Ureter (tissue), 1 donor: ENCODE results near the gene DYNC1LI1. TPM values are rescaled to one million over a fixed set of nuclear protein-coding genes. Genes with fewer than 3 reads are reported as not detected.

ENCODE experiments used
- DNase-seq: peaks from one replicate; pipeline ENCODE4 v3.0.0-alpha.2; 2020; ENCODE audit warnings: low spot score
- total RNA-seq: library from RNA; stranded (reverse); gene quantifications from one replicate; pipeline ENCODE4 v1.2.4, GENCODE V29; 2023
- donor health status: DM: yes; HTN: yes; CAD: no.

DYNC1LI1 gene
- 26.2 TPM for total RNA-seq

- DNase-seq: peak; percentile 95
These were observed at the start of gene DYNC1LI1 for GRCh38 chr3:32570421-32571191. DYNC1LI1 (minus strand) TSS chr3:32570858; CDS start chr3:32570770, 88 bp downstream.

- no peak for DNase-seq
These were observed 48.7 kb upstream of the DYNC1LI1 start for GRCh38 chr3:32619395-32619794.

DNA sequence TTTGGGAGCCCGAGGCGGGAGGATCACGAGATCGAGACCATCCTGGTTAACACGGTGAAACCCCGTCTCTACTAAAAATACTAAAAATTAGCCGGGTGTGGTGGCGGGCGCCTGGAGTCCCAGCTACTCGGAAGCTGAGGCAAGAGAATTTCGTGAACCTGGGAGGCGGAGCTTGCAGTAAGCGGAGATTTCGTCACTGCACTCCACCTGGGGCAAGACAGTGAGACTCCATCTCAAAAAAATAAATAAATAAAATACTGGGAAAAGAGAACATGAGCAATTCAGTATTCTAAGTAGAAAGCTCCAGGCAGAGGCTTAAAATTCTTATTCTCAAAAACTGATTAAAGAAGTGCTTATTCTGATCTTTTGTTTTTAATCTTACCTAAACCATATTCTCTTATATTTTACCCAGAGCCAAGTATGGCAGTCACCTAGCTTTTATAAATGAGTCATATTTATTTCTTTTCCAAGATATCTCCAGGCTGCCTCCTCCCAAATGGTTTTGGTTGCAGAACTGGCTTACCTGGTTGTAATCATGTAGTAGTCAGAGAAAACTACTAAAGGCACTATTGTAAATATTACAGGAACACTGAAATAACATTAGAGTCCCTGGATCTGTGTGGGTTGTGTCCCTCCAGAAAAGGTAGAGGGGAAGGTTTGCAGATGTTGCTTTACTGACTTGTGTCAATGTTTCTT, 45.8 kb upstream of the DYNC1LI1 start:
- no peak for DNase-seq

- no peak for DNase-seq
These were observed 44.3 kb upstream of the DYNC1LI1 start for GRCh38 chr3:32614956-32615355.

DNA sequence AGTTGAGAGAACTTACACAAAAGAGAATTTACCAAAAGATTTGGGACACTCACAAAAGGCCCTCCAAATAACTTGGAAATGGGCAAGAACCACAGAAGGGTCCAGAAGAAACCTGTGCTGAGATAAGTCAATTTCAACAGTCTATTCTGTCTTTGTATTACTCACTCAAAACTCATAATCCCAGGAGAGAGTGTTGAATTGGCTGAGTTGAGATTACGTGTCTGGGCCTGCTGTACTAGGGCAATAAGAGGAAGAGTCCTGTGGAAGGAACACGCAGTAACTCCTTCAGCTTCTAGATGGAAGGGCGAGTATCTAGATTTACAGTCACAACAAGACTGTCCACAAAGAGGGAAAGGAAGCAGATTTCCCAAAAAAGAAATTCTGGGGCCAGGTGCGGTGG, 42.5 kb upstream of the DYNC1LI1 start:
- DNase-seq: no peak

- no peak for DNase-seq
These were observed 41.9 kb upstream of the DYNC1LI1 start for GRCh38 chr3:32612547-32612946.

DNA sequence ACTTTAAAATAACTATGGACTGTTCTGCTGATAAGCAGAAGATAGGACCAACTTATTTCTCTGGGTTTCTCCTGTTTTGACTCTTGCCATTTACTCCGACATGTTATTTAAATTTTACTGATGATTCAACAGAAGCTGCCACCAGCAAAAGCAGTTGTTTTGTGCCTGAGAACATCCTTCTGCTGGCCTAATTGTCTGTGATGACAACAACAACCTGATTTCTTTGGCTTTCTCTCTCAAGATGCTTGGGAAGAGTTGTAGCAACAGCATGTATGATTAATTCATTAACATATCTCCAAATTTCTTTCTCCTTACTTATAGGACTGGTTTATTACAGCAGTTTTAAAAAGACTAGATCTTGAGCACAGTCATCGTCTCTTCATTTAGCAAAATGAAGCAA, 36.9 kb upstream of the DYNC1LI1 start:
- DNase-seq: no peak

GRCh38 chr3:32606960-32607359, 36.3 kb upstream of the DYNC1LI1 start:
- no peak for DNase-seq

DNA sequence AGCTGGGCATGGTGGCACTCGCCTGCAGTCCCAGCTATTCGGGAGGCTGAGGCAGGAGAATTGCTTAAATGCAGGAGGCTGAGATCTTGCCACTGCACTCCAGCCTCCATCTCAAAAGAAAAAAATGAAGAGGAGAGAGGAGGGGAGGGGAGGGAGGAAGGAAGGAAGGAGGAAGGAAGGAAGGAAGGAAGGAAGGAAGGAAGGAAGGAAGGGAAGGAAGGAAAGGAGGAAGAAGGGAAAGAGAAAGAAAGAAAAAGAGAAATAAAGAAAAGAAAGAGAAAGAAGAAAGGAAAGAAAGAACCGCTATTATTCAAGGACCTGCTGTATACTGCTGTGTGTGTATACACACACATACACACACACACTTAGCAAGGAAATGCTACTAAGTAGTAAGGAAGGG, 35.6 kb upstream of the DYNC1LI1 start:
- DNase-seq: no peak

- no peak for DNase-seq
These were observed 32.4 kb upstream of the DYNC1LI1 start for GRCh38 chr3:32603064-32603463.

DNA sequence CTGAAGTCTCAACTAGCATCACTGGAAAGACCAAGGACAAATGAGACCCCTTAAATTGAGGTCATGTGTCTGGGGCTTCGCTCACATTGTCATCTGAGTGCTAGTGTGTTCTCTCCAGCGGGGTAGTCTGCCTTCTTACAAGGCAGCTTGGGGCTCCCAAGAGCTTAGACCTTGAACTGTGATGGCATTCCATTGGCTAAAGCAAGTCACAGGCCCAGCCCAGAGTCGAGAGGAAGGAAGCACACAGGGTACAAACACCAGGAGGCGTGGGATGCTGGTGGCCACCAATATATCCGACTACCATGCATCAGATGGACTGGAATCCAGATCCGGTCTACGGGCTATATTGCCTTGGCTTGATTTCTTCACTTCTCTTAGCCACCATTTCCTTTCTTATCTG, 31.5 kb upstream of the DYNC1LI1 start:
- DNase-seq: no peak

GRCh38 chr3:32601722-32602121, 31.1 kb upstream of the DYNC1LI1 start:
- no peak for DNase-seq

DNA sequence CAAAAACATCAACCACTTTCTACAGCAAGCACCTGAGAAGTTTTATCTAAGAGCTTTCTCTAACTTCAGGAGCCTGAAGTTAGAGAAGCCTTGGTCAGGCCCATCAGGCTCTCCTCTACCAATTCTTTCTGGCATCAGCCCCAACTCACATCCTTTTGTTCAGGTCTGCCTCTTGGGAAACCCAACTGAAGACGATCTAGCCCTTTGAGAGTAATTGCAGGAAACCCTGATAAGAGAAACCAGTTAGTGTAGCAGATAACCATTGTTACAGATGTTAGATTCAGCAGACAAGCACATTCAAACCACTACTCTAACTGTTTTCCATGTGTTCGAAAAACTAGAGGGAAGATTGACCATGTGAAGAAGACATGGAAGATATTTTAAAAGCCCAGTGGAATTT, 27.0 kb upstream of the DYNC1LI1 start:
- DNase-seq: no peak

- DNase-seq: no peak
These were observed 26.3 kb upstream of the DYNC1LI1 start for GRCh38 chr3:32596909-32597369.

DNA sequence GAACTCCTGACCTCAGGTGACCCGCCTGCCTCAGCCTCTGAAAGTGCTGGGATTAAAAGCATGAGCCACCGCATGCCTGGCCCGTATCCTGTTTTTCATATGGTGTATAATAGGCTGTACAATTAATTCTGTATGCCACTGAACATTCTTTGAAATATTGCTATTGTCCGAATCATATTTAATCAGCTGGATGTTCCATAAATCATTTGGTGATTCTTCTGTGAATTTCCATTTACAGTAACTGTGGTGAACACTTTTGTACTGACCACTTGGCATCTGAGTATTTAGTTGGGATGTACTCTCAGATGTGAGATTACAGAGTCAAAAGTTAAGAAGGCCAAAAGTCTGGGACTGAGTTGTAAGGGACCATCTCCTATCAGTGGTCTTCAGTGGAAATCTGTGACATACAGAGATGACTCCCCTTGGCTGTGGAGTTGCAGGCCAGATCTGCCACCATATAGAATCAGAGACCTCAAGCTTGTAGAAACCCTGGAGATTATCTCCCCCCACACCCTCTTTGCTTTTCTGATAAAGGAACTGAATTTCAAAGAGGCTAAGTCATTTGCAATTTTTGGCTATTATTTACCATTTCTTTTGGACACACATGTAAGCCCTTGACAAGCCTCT, 25.7 kb upstream of the DYNC1LI1 start:
- DNase-seq: no peak

DNA sequence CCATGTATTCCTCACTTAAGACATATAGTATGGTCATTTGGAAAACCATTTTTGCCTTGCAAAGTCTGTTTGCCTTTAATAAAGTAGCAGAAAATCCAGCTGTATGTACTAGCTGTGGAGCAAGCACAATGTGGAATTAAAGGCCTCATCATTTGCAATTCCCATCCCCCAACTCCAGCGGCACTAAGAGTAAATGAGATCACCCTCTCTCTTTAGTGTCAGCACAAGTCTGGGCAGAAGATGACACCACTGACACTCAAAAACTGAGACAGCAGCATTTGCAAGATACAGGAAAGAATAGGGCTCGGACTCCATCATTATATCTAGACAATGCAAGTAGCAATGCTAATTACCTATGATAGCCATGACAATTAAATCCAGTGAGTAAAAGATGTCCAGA, 24.7 kb upstream of the DYNC1LI1 start:
- DNase-seq: no peak

DNA sequence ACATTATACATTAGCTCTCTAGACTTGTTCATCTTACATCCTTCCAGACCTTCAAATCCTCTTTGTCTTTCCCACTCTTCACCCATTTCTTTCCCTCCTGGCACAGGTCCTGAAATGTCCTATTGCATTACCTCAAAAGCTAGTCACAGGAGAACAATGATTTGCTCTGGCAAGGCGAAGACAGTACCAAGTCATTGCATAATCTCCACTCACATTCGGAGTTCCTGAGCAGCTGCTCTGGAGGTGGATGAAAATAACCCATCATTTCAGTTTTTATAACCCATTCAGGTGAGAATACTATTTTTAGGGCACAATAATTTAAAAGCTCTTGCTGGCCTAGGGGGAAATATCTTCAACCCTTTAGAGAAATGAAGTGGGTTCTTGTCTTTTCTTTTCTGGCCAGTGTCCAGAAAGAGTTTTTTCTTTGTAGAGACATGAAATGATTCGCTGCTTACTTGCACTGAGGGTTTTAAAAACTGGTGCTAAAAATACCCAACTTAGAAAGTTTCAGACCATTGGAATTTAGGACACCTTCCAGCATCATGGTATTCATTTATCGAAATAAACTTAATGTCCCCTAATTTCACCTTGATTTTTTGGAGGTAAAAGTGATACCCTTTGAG, 23.4 kb upstream of the DYNC1LI1 start:
- no peak for DNase-seq

GRCh38 chr3:32592696-32593353, 22.2 kb upstream of the DYNC1LI1 start:
- DNase-seq: no peak

GRCh38 chr3:32592011-32592410, 21.4 kb upstream of the DYNC1LI1 start:
- DNase-seq: no peak

- DNase-seq: no peak
These were observed 20.5 kb upstream of the DYNC1LI1 start for GRCh38 chr3:32591186-32591585.

DNA sequence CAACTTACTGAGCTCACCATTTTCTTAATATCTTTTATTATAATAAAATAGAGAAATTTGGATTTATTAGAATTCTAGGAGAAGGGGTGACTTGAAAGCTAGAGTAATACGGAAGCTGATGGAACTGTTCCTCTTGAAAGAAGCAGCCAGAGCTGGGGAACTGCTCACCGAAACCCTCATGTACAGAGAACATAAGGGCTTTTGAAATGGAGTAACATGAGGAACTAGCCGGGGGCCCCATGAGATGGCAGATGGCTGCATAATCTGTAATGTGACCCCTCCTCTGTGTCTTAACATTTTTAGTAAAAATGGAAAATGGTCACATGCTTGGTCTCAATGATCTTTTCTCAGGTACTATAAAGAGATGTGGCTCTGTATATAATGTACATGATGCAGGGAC, 15.7 kb upstream of the DYNC1LI1 start:
- no peak for DNase-seq

DNA sequence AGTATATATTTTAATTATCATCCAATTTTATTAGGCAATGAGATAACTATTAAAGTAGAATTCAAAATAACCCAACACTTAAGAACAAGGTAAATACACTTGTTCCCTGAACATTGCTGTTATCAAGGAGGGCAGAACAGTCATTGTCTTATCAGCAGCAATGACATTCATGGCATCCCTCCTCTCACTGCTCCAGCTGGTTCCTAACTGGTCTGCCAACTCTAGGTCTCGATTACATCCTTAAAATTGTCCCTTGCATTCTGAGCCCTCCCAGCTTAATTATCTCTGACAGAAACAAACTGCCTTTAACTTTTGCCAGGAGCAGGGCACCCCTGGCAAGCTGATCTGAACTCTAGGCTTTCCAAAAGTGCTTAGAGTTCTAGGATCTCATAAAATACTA, 14.0 kb upstream of the DYNC1LI1 start:
- no peak for DNase-seq
